Measurements from ENCODE around the gene CIC.

GRCh38 chr19:42255766-42256745 is 13.0 kb upstream of the CIC start:
- TF ChIP-seq CTCF (IDR thresholded peaks at IDR 0.05) (no peak), EP300 (IDR thresholded peaks at IDR 0.05) (no peak), POLR2A (IDR thresholded peaks at IDR 0.05) (no peak)

Measured in suprapubic skin (tissue), 3 donors.